A549 (cell line): Measurements from ENCODE around the gene HES3. TPM values are rescaled to one million over a fixed set of nuclear protein-coding genes. Genes with fewer than 3 reads are reported as not detected.

Source experiments
- ATAC-seq, 2 experiments: fragments of 200-7000 bp in 1 of 2; fragments of >200 bp in 1 of 2; cut with Nextera tagmentation in 1 of 2; cut with Tn5 transposase in 1 of 2; 3 replicates each; pipeline versions ENCODE4 v1.8.0 to v1.9.1; 2018 to 2020; ENCODE audit warnings: mild to moderate bottlenecking in 1 of 2, moderate library complexity in 1 of 2
- CTCF ChIA-PET: fragments of 300-600 bp; sonication (Branson Sonifier 250); formaldehyde crosslinking; extraction: SDS; loops from one replicate; lab custom pipeline; 2021; ENCODE audit warnings: antibody characterized with exemption, inconsistent platforms; lab: Yijun Ruan, JAX
- POLR2A ChIA-PET: fragments of 350-600 bp; formaldehyde crosslinking; extraction: SDS; loops from one replicate; lab custom pipeline; 2021; ENCODE audit warnings: antibody characterized with exemption, inconsistent platforms; lab: Yijun Ruan, JAX
- DNase-seq, 2 experiments: peaks; one replicate each; pipeline versions ENCODE4 v3.0.0 to v3.0.0-alpha.2; 2011 to 2016; ENCODE audit warnings: low read depth in 1 of 2, low spot score in 1 of 2
- FAIRE-seq: peaks from 2 replicates; lab custom pipeline; 2011; peaks lifted over from hg19 to GRCh38; lab: Jason Lieb, UNC
- H3K27ac ChIP-seq, 2 experiments: fragments of >200 bp; sonication (Bioruptor Twin); formaldehyde crosslinking; 3 replicates each; pipeline ENCODE4 v1.5.1; 2016 to 2017
- H3K4me1 ChIP-seq: fragments of >200 bp; sonication (Bioruptor Twin); formaldehyde crosslinking; 3 replicates; pipeline ENCODE4 v1.6.1; 2016
- H3K4me2 ChIP-seq: fragments of >200 bp; sonication (Bioruptor Twin); formaldehyde crosslinking; 3 replicates; pipeline ENCODE4 v1.6.1; 2016
- H3K4me3 ChIP-seq: fragments of >200 bp; sonication (Bioruptor Twin); formaldehyde crosslinking; 3 replicates; pipeline ENCODE4 v1.5.1; 2016
- H3K9me3 ChIP-seq: fragments of >200 bp; sonication (Bioruptor Twin); formaldehyde crosslinking; 3 replicates; pipeline ENCODE4 v1.6.1; 2016
- BHLHE40 ChIP-seq: IDR thresholded peaks from 2 replicates; pipeline ENCODE4 v1.6.1; 2012; ENCODE audit warnings: low read depth, low read length, inconsistent platforms
- CBX8 ChIP-seq: fragments of 200-600 bp; sonication (generic); IDR thresholded peaks from 2 replicates; pipeline ENCODE4 v1.6.1; 2016
- CHD4 ChIP-seq: fragments of 200-600 bp; sonication (generic); IDR thresholded peaks from 2 replicates; pipeline ENCODE4 v1.6.1; 2016; ENCODE audit warnings: antibody characterized with exemption, mild to moderate bottlenecking, borderline replicate concordance
- EHF ChIP-seq: fragments of 250-450 bp; sonication (Bioruptor Pico); IDR thresholded peaks from 2 replicates; pipeline ENCODE4 v1.5.0; 2020; ENCODE audit warnings: mild to moderate bottlenecking
- ESRRA ChIP-seq: fragments of 150-350 bp; IDR thresholded peaks from 2 replicates; pipeline ENCODE4 v1.6.1; 2014; ENCODE audit warnings: mild to moderate bottlenecking, low read length, borderline replicate concordance
- GATA3 ChIP-seq: IDR thresholded peaks from 2 replicates; pipeline ENCODE4 v1.6.1; 2012; ENCODE audit warnings: borderline replicate concordance
- HDAC2 ChIP-seq: fragments of 200-600 bp; sonication (generic); IDR thresholded peaks from 2 replicates; pipeline ENCODE4 v1.6.1; 2016
- HEYL ChIP-seq: fragments of 250-450 bp; sonication (Bioruptor Pico); IDR thresholded peaks from 2 replicates; pipeline ENCODE4 v1.8.0; 2021; ENCODE audit warnings: mild to moderate bottlenecking, moderate library complexity
- HOXA7 ChIP-seq: fragments of 250-450 bp; sonication (Bioruptor Pico); IDR thresholded peaks from 2 replicates; pipeline ENCODE4 v1.5.0; 2020; ENCODE audit warnings: mild to moderate bottlenecking, moderate library complexity
- JUN ChIP-seq, 2 experiments: fragments of >200 bp; sonication (Bioruptor Twin); formaldehyde crosslinking; IDR thresholded peaks; 2 replicates in 1 of 2; 3 replicates in 1 of 2; pipeline ENCODE4 v1.6.1; 2016 to 2017
- MAZ ChIP-seq: fragments of 150-350 bp; IDR thresholded peaks from 2 replicates; pipeline ENCODE4 v1.6.1; 2014; ENCODE audit warnings: antibody characterized with exemption, low read depth, low read length, borderline replicate concordance
- PHF8 ChIP-seq: fragments of 200-600 bp; sonication (generic); IDR thresholded peaks from 2 replicates; pipeline ENCODE4 v1.6.1; 2016; ENCODE audit warnings: low read depth, mild to moderate bottlenecking, antibody characterized with exemption, moderate library complexity, borderline replicate concordance
- POLR2A ChIP-seq: IDR thresholded peaks from 2 replicates; pipeline ENCODE4 v1.6.1; 2012; ENCODE audit warnings: mild to moderate bottlenecking, low read length
- RARB ChIP-seq: fragments of 250-450 bp; sonication (Bioruptor Pico); IDR thresholded peaks from 2 replicates; pipeline ENCODE4 v1.8.0; 2021; ENCODE audit warnings: mild to moderate bottlenecking, moderate library complexity
- RCOR1 ChIP-seq: fragments of 150-350 bp; IDR thresholded peaks from 2 replicates; pipeline ENCODE4 v1.6.1; 2014; ENCODE audit warnings: antibody characterized with exemption, low read length, low read depth
- RFX5 ChIP-seq: fragments of 450-650 bp; IDR thresholded peaks from 2 replicates; pipeline ENCODE4 v1.7.1; 2014; ENCODE audit warnings: antibody characterized with exemption, mild to moderate bottlenecking, moderate library complexity
- SREBF2 ChIP-seq: fragments of 450-650 bp; IDR thresholded peaks from 2 replicates; pipeline ENCODE4 v1.6.1; 2014; ENCODE audit warnings: mild to moderate bottlenecking, moderate library complexity
- ZFP36 ChIP-seq: fragments of 450-650 bp; IDR thresholded peaks from 2 replicates; pipeline ENCODE4 v1.6.1; 2014; ENCODE audit warnings: borderline replicate concordance; ENCODE audit not compliant: partially characterized antibody
- WGBS: methylation state at CpG from one replicate; pipeline ENCODE4 v1.1.6; 2017; ENCODE audit errors: missing lambda C conversion rate; 5-methylcytosine and 5-hydroxymethylcytosine counted together
- polyA plus RNA-seq, 4 experiments: library from polyadenylated mRNA; depleted of rRNA in 3 of 4; stranded (reverse); fragments of >200 nt; fragmentation: RNase III in 1 of 4; extraction: RNeasy Plus Mini Kit Qiagen cat#74134 plus additional on column Dnase treatment in 1 of 4; gene quantifications; 2 replicates in 3 of 4; 3 replicates in 1 of 4; pipeline ENCODE4 v1.2.3, GENCODE V29; 2011 to 2017
- TF ChIP-seq, protein P1 (sequence below): fragments of 250-450 bp; sonication (Bioruptor Pico); IDR thresholded peaks from 2 replicates; pipeline ENCODE4 v1.5.0; 2020; ENCODE audit warnings: low read depth, mild to moderate bottlenecking, moderate library complexity
- TF ChIP-seq, protein P2 (sequence below): IDR thresholded peaks from 2 replicates; pipeline ENCODE4 v1.6.1; 2012
- TF ChIP-seq, protein P3 (sequence below): fragments of 450-650 bp; IDR thresholded peaks from 2 replicates; pipeline ENCODE4 v1.6.1; 2014; ENCODE audit warnings: antibody characterized with exemption
- TF ChIP-seq, protein P4 (sequence below): fragments of 200-600 bp; sonication (generic); IDR thresholded peaks from 2 replicates; pipeline ENCODE4 v1.6.1; 2016; ENCODE audit warnings: antibody characterized with exemption, mild to moderate bottlenecking, moderate library complexity
- TF ChIP-seq, protein P5 (sequence below): fragments of >200 bp; sonication (Bioruptor Twin); formaldehyde crosslinking; IDR thresholded peaks from 3 replicates; pipeline ENCODE4 v1.6.1; 2016
- TF ChIP-seq, protein P6 (sequence below): fragments of 150-350 bp; IDR thresholded peaks from 2 replicates; pipeline ENCODE4 v1.6.1; 2014; ENCODE audit warnings: low read depth, mild to moderate bottlenecking, low read length

Gene HES3
- polyA plus RNA-seq, 2 of the 4 experiments (the other 2 are of a cell fraction): not detected

DNA sequence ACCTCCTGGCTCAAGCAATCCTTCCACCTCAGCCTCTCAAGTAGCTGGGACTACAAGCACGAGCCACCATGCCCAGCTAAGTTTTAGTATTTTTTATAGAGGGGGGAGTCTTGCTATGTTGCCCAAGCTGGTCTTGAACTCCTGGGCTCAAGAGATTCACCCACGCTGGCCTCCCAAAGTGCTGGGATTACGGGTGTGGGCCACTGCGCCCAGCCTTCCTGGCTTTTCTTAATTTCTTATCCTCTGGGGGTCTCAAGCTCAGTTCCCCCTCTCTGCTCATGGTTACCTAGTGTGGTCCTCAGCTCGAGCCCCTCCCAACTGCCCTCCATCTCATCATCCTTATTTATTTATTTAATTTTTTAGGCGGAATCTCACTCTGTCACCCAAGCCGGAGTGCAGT is 41.7 kb upstream of the HES3 start:
- H3K4me2 ChIP-seq: no peak overlapping the region
- WGBS: 86% methylated on average over 6 of the region's 7 CpGs
- ChIA-PET CTCF (interaction anchor here (0.7 to 1.7 kb wide), 4 partner anchors 17 to 44 kb away, joined by 3 to 7 read pairs (median 4); no protein-coding TSS in a partner anchor), POLR2A (interaction anchor here (0.7 kb wide), 1 partner anchor 8 kb away, joined by 3 read pairs; no protein-coding TSS in a partner anchor)
- peaks cover 20% of the 10 kb centered on the region for H3K4me1 ChIP-seq
- no peak overlapping the region for H3K27ac ChIP-seq
- H3K9me3 ChIP-seq: no peaks in the 10 kb centered on the region
- no peak overlapping the region for H3K4me3 ChIP-seq
- ATAC-seq (no peak), DNase-seq (no peak), FAIRE-seq (no peak)
- no peak for TF ChIP-seq BHLHE40
- TF ChIP-seq CBX8: no peak
- no peak for TF ChIP-seq ZFP36
- no peak for TF ChIP-seq RCOR1
- TF ChIP-seq, protein P1, sequence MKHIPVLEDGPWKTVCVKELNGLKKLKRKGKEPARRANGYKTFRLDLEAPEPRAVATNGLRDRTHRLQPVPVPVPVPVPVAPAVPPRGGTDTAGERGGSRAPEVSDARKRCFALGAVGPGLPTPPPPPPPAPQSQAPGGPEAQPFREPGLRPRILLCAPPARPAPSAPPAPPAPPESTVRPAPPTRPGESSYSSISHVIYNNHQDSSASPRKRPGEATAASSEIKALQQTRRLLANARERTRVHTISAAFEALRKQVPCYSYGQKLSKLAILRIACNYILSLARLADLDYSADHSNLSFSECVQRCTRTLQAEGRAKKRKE: no peak
- no peak for TF ChIP-seq PHF8
- no peak for TF ChIP-seq EHF
- TF ChIP-seq, protein P2, sequence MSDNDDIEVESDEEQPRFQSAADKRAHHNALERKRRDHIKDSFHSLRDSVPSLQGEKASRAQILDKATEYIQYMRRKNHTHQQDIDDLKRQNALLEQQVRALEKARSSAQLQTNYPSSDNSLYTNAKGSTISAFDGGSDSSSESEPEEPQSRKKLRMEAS: no peak
- no peak for TF ChIP-seq RFX5
- TF ChIP-seq POLR2A: no peak
- TF ChIP-seq, protein P3, sequence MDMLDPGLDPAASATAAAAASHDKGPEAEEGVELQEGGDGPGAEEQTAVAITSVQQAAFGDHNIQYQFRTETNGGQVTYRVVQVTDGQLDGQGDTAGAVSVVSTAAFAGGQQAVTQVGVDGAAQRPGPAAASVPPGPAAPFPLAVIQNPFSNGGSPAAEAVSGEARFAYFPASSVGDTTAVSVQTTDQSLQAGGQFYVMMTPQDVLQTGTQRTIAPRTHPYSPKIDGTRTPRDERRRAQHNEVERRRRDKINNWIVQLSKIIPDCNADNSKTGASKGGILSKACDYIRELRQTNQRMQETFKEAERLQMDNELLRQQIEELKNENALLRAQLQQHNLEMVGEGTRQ: no peak

DNA sequence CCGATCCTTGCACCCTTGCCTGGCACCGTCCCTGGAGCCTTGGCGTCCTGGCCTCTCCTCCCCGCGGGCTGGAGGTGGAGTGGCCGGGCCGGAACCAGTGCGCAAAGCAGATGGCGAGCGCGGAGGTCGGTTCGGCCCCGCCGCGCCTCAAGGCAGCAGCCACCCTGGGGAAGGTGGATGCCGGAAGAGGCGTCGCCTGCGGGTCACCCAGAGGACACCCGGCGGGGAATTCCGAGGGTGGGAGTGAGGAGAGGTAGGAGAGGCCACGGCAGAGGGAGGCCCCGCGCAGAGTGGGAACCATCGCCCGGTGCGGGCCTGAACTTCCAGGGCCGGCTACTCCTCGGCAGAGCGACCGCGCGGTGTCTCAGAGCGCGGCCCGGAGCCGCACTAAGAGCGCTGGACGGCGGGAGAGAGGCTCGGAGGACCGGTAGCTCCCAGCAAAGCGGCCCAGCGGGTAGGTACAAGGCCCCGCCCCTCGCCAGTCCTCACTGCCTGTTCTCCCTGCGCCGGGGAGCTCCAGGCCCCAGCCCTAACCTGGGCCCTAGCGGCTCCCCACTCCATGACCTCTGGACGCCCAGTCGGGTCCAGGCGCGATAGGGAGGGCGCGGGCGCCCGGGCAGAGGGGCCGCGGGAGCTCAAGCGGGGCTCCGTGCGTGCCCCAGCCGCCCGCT is 38.0 kb upstream of the HES3 start, which contains the start of gene RNF207:
RNF207 (plus strand) TSS at position 271 of the 671 bp plus-strand sequence. CDS start 417 bp downstream, outside the sequence.
- ChIA-PET CTCF (interaction anchor here (0.9 to 3.6 kb wide), 17 partner anchors 8 to 169 kb away, joined by 3 to 26 read pairs (median 6); partner anchors contain the start of gene ICMT), POLR2A (interaction anchor here (0.6 to 1.0 kb wide), 4 partner anchors 16 to 213 kb away, joined by 3 to 9 read pairs (median 4); partner anchors contain the start of gene ICMT)
- H3K4me2 ChIP-seq: peak within 1 kb of the TSS; percentile 65
- no peak for FAIRE-seq
- no peaks in the 10 kb centered on the region for H3K9me3 ChIP-seq
- peak; percentile 82 to 85 for DNase-seq
- peaks cover 9% of the 10 kb centered on the region for H3K4me1 ChIP-seq
- 0% methylated on average over 6 of the region's 66 CpGs for WGBS
- H3K27ac ChIP-seq: peak within 1 kb of the TSS; percentile 99 to 100
- H3K4me3 ChIP-seq: peak within 1 kb of the TSS; percentile 93
- ATAC-seq: peak; percentile 77 to 88
- TF ChIP-seq, protein P4, sequence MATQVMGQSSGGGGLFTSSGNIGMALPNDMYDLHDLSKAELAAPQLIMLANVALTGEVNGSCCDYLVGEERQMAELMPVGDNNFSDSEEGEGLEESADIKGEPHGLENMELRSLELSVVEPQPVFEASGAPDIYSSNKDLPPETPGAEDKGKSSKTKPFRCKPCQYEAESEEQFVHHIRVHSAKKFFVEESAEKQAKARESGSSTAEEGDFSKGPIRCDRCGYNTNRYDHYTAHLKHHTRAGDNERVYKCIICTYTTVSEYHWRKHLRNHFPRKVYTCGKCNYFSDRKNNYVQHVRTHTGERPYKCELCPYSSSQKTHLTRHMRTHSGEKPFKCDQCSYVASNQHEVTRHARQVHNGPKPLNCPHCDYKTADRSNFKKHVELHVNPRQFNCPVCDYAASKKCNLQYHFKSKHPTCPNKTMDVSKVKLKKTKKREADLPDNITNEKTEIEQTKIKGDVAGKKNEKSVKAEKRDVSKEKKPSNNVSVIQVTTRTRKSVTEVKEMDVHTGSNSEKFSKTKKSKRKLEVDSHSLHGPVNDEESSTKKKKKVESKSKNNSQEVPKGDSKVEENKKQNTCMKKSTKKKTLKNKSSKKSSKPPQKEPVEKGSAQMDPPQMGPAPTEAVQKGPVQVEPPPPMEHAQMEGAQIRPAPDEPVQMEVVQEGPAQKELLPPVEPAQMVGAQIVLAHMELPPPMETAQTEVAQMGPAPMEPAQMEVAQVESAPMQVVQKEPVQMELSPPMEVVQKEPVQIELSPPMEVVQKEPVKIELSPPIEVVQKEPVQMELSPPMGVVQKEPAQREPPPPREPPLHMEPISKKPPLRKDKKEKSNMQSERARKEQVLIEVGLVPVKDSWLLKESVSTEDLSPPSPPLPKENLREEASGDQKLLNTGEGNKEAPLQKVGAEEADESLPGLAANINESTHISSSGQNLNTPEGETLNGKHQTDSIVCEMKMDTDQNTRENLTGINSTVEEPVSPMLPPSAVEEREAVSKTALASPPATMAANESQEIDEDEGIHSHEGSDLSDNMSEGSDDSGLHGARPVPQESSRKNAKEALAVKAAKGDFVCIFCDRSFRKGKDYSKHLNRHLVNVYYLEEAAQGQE: no peak
- TF ChIP-seq HEYL (CRISPR knock-in tag) (no peak), CHD4 (no peak), MAZ (peak; percentile 95), GATA3 (no peak), POLR2A (peak; percentile 75), PHF8 (peak; percentile 58; the same call in 1 of the 2 replicates), JUN (IDR thresholded peaks at IDR 0.05) (peak; percentile 50 to 55; a peak in 1 of 5 replicates), HOXA7 (CRISPR knock-in tag) (no peak), SREBF2 (no peak), ESRRA (no peak), HDAC2 (no peak), RARB (CRISPR knock-in tag) (peak; percentile 54; the same call in 1 of the 2 replicates)
- TF ChIP-seq, protein P2: peak; percentile 52; the same call in 1 of the 2 replicates
- TF ChIP-seq, protein P5, sequence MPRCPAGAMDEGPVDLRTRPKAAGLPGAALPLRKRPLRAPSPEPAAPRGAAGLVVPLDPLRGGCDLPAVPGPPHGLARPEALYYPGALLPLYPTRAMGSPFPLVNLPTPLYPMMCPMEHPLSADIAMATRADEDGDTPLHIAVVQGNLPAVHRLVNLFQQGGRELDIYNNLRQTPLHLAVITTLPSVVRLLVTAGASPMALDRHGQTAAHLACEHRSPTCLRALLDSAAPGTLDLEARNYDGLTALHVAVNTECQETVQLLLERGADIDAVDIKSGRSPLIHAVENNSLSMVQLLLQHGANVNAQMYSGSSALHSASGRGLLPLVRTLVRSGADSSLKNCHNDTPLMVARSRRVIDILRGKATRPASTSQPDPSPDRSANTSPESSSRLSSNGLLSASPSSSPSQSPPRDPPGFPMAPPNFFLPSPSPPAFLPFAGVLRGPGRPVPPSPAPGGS: no peak; the same call in 2 of the 3 replicates
- TF ChIP-seq, protein P6, sequence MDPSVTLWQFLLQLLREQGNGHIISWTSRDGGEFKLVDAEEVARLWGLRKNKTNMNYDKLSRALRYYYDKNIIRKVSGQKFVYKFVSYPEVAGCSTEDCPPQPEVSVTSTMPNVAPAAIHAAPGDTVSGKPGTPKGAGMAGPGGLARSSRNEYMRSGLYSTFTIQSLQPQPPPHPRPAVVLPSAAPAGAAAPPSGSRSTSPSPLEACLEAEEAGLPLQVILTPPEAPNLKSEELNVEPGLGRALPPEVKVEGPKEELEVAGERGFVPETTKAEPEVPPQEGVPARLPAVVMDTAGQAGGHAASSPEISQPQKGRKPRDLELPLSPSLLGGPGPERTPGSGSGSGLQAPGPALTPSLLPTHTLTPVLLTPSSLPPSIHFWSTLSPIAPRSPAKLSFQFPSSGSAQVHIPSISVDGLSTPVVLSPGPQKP: no peak
- TF ChIP-seq, all 56 proteins: peak for 6
